Activated naive CD8-positive, alpha-beta T cell treated with anti-CD3 and anti-CD28 coated beads, Interleukin-2, amount 50 U/mL, for 24 hours (primary cell): ENCODE data around the gene ACP5.
"Not testable (repeated sequence)": the region's sequence is repeated elsewhere in the genome, so short reads cannot be mapped to it uniquely, and the experiment has no call there.

Experiments
- ATAC-seq: fragments of 150-1000 bp; cut with Tn5 transposase; one replicate; pipeline ENCODE4 v1.10.0; 2021
- DNase-seq: peaks from one replicate; pipeline ENCODE4 v3.0.0; 2021
- H3K27ac Mint-ChIP-seq: one replicate; pipeline ENCODE4 v1.8.0; 2021; ENCODE audit warnings: mild to moderate bottlenecking, mixed read lengths
- H3K27me3 Mint-ChIP-seq: one replicate; pipeline ENCODE4 v1.8.0; 2021; ENCODE audit warnings: mixed read lengths
- H3K36me3 Mint-ChIP-seq: one replicate; pipeline ENCODE4 v1.8.0; 2021; ENCODE audit warnings: low read depth, mixed read lengths
- H3K4me1 Mint-ChIP-seq: one replicate; pipeline ENCODE4 v1.8.0; 2021; ENCODE audit warnings: mixed read lengths
- H3K4me3 Mint-ChIP-seq: one replicate; pipeline ENCODE4 v1.8.0; 2021; ENCODE audit warnings: mild to moderate bottlenecking, moderate library complexity, mixed read lengths
- H3K9me3 Mint-ChIP-seq: one replicate; pipeline ENCODE4 v1.8.0; 2021; ENCODE audit warnings: mixed read lengths

Gene ACP5

GRCh38 chr19:11596156-11596555, 18.7 kb upstream of the ACP5 start:
- DNase-seq (no peak), ATAC-seq (no peak)
- H3K27me3 Mint-ChIP-seq, result no peaks in the 10 kb centered on the region
- H3K4me1 Mint-ChIP-seq, result peaks cover 31% of the 10 kb centered on the region
- H3K27ac Mint-ChIP-seq, result peak overlapping the region; percentile 18
- no peaks in the 10 kb centered on the region for H3K9me3 Mint-ChIP-seq
- peaks cover 3% of the 10 kb centered on the region for H3K36me3 Mint-ChIP-seq
- H3K4me3 Mint-ChIP-seq, result no peak overlapping the region

- H3K36me3 Mint-ChIP-seq, result peaks cover 3% of the 10 kb centered on the region
- ATAC-seq (no peak), DNase-seq (no peak)
- H3K27ac Mint-ChIP-seq, result no peak overlapping the region
- no peaks in the 10 kb centered on the region for H3K27me3 Mint-ChIP-seq
- H3K4me1 Mint-ChIP-seq, result peaks cover 12% of the 10 kb centered on the region
- no peak overlapping the region for H3K4me3 Mint-ChIP-seq
- no peaks in the 10 kb centered on the region for H3K9me3 Mint-ChIP-seq
Observed at GRCh38 chr19:11594084-11594483, 16.6 kb upstream of the ACP5 start.

GRCh38 chr19:11587975-11588631, 10.7 kb upstream of the ACP5 start:
- ATAC-seq (no peak), DNase-seq (no peak)
- no peak overlapping the region for H3K4me3 Mint-ChIP-seq
- H3K27ac Mint-ChIP-seq, result no peak overlapping the region
- H3K27me3 Mint-ChIP-seq, result no peaks in the 10 kb centered on the region
- peaks cover 12% of the 10 kb centered on the region for H3K4me1 Mint-ChIP-seq
- no peaks in the 10 kb centered on the region for H3K36me3 Mint-ChIP-seq
- no peaks in the 10 kb centered on the region for H3K9me3 Mint-ChIP-seq

GRCh38 chr19:11587302-11587974, 10.0 kb upstream of the ACP5 start:
- H3K27ac Mint-ChIP-seq, result no peak overlapping the region
- no peaks in the 10 kb centered on the region for H3K9me3 Mint-ChIP-seq
- peaks cover 12% of the 10 kb centered on the region for H3K4me1 Mint-ChIP-seq
- no peaks in the 10 kb centered on the region for H3K36me3 Mint-ChIP-seq
- peak; percentile 87 for ATAC-seq
- no peaks in the 10 kb centered on the region for H3K27me3 Mint-ChIP-seq
- peak; percentile 84 for DNase-seq
- H3K4me3 Mint-ChIP-seq, result no peak overlapping the region

- DNase-seq, result no peak
- Mint-ChIP-seq H3K4me1 (peaks cover 23% of the 10 kb centered on the region), H3K9me3 (no peaks in the 10 kb centered on the region), H3K27me3 (no peaks in the 10 kb centered on the region), H3K27ac (no peak overlapping the region), H3K36me3 (no peaks in the 10 kb centered on the region), H3K4me3 (no peak overlapping the region)
- ATAC-seq, result no peak
Observed at GRCh38 chr19:11586331-11586730, 8.9 kb upstream of the ACP5 start.

GRCh38 chr19:11581740-11582139, 4.3 kb upstream of the ACP5 start:
- Mint-ChIP-seq H3K4me3 (peak overlapping the region; percentile 79), H3K27ac (peak overlapping the region; percentile 93), H3K9me3 (no peaks in the 10 kb centered on the region), H3K36me3 (no peaks in the 10 kb centered on the region), H3K4me1 (peaks cover 43% of the 10 kb centered on the region), H3K27me3 (no peaks in the 10 kb centered on the region)
- peak; percentile 62 for DNase-seq
- ATAC-seq, result peak; percentile 87

GRCh38 chr19:11580116-11580515, 2.7 kb upstream of the ACP5 start:
- ATAC-seq (no peak), DNase-seq (no peak)
- peaks cover 41% of the 10 kb centered on the region for H3K4me1 Mint-ChIP-seq
- no peaks in the 10 kb centered on the region for H3K36me3 Mint-ChIP-seq
- no peaks in the 10 kb centered on the region for H3K27me3 Mint-ChIP-seq
- no peak overlapping the region for H3K27ac Mint-ChIP-seq
- no peaks in the 10 kb centered on the region for H3K9me3 Mint-ChIP-seq
- H3K4me3 Mint-ChIP-seq, result no peak overlapping the region

GRCh38 chr19:11578258-11579142, 1.1 kb upstream of the ACP5 start:
- ATAC-seq (no peak), DNase-seq (peak; percentile 42)
- H3K36me3 Mint-ChIP-seq, result no peaks in the 10 kb centered on the region
- no peaks in the 10 kb centered on the region for H3K9me3 Mint-ChIP-seq
- H3K4me3 Mint-ChIP-seq, result peak overlapping the region; percentile 68
- H3K27me3 Mint-ChIP-seq, result no peaks in the 10 kb centered on the region
- H3K27ac Mint-ChIP-seq, result no peak overlapping the region
- peaks cover 45% of the 10 kb centered on the region for H3K4me1 Mint-ChIP-seq

- Mint-ChIP-seq H3K27ac (no peak overlapping the region), H3K9me3 (no peaks in the 10 kb centered on the region), H3K27me3 (no peaks in the 10 kb centered on the region), H3K4me3 (no peak overlapping the region), H3K4me1 (peaks cover 30% of the 10 kb centered on the region), H3K36me3 (no peaks in the 10 kb centered on the region)
- ATAC-seq (no peak), DNase-seq (no peak)
Observed at GRCh38 chr19:11576227-11576626, 1.2 kb downstream of the ACP5 start.

- peaks cover 25% of the 10 kb centered on the region for H3K4me1 Mint-ChIP-seq
- peak; percentile 57 for ATAC-seq
Observed at GRCh38 chr19:11574689-11575088, 2.8 kb downstream of the ACP5 start.

GRCh38 chr19:11573763-11574162, 3.7 kb downstream of the ACP5 start:
- peaks cover 22% of the 10 kb centered on the region for H3K4me1 Mint-ChIP-seq
- H3K9me3 Mint-ChIP-seq, H3K36me3 Mint-ChIP-seq, ATAC-seq, H3K27ac Mint-ChIP-seq, H3K27me3 Mint-ChIP-seq, H3K4me3 Mint-ChIP-seq, DNase-seq: not testable (repeated sequence)

More at GRCh38 chr19:11574689-11575088, 2.8 kb downstream of the ACP5 start:
- DNase-seq, result peak; percentile 29
- Mint-ChIP-seq H3K27ac (peak overlapping the region; percentile 18), H3K36me3 (no peaks in the 10 kb centered on the region), H3K27me3 (no peaks in the 10 kb centered on the region), H3K4me3 (no peak overlapping the region), H3K9me3 (no peaks in the 10 kb centered on the region)

GRCh38 chr19:11573354-11573753, 4.1 kb downstream of the ACP5 start:
- ATAC-seq, H3K27ac Mint-ChIP-seq, H3K4me3 Mint-ChIP-seq, H3K27me3 Mint-ChIP-seq, H3K9me3 Mint-ChIP-seq, H3K36me3 Mint-ChIP-seq, DNase-seq: not testable (repeated sequence)
- H3K4me1 Mint-ChIP-seq, result peaks cover 26% of the 10 kb centered on the region

GRCh38 chr19:11570039-11570462, 7.4 kb downstream of the ACP5 start:
- H3K9me3 Mint-ChIP-seq, result no peaks in the 10 kb centered on the region
- no peaks in the 10 kb centered on the region for H3K27me3 Mint-ChIP-seq
- peaks cover 26% of the 10 kb centered on the region for H3K4me1 Mint-ChIP-seq
- no peaks in the 10 kb centered on the region for H3K36me3 Mint-ChIP-seq
- ATAC-seq (no peak), DNase-seq (no peak)
- H3K27ac Mint-ChIP-seq, result no peak overlapping the region
- no peak overlapping the region for H3K4me3 Mint-ChIP-seq

- Mint-ChIP-seq H3K4me1 (peaks cover 24% of the 10 kb centered on the region), H3K9me3 (no peaks in the 10 kb centered on the region), H3K36me3 (peaks cover 2% of the 10 kb centered on the region), H3K27me3 (no peaks in the 10 kb centered on the region), H3K4me3 (no peak overlapping the region), H3K27ac (no peak overlapping the region)
- ATAC-seq (no peak), DNase-seq (no peak)
Observed at GRCh38 chr19:11566164-11566563, 11.3 kb downstream of the ACP5 start.

GRCh38 chr19:11565649-11565980, 11.8 kb downstream of the ACP5 start:
- H3K36me3 Mint-ChIP-seq, H3K4me3 Mint-ChIP-seq, H3K9me3 Mint-ChIP-seq, H3K27ac Mint-ChIP-seq, ATAC-seq, DNase-seq, H3K27me3 Mint-ChIP-seq: not testable (repeated sequence)
- peaks cover 27% of the 10 kb centered on the region for H3K4me1 Mint-ChIP-seq
